Activated CD4-positive, alpha-beta T cell treated with anti-CD3 and anti-CD28 coated beads, Interleukin-2, amount 50 U/mL, for 4 hours (primary cell): Measurements from ENCODE around the gene SIVA1.

Experiments
- DNase-seq, 2 experiments: peaks; one replicate each; pipeline ENCODE4 v3.0.0-alpha.2; 2020

Gene SIVA1

GRCh38 chr14:104771918-104772706, 19.2 kb downstream of the SIVA1 start:
- DNase-seq, result no peak

DNA sequence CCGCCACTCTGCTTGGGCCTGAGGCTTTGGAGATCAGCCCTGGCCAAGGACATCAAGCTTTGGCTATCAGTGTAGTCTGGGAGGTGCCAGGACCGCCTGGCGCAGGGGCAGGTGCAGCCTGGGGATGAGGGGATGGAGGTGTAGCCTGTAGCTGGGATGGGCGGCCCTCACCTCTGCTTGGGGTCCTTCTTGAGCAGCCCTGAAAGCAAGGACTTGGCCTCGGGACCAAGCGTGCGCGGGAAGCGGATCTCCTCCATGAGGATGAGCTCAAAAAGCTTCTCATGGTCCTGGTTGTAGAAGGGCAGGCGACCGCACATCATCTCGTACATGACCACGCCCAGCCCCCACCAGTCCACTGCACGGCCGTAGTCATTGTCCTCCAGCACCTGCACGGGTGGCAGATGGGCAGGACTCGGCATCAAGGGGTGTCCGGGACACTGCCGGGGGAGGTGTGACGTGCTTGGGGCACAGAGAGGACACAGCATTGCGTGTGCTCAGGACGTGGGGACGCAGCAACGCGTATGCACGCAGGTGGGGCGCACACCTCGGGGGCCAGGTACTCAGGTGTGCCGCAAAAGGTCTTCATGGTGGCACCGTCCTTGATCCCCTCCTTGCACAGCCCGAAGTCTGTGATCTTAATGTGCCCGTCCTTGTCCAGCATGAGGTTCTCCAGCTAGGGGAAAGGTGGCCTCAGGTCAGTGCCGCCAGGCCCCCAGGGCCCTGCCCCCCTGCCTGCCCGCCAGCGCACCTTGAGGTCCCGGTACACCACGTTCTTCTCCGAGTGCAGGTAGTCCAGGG, 20.0 kb downstream of the SIVA1 start:
- DNase-seq, result no peak

DNA sequence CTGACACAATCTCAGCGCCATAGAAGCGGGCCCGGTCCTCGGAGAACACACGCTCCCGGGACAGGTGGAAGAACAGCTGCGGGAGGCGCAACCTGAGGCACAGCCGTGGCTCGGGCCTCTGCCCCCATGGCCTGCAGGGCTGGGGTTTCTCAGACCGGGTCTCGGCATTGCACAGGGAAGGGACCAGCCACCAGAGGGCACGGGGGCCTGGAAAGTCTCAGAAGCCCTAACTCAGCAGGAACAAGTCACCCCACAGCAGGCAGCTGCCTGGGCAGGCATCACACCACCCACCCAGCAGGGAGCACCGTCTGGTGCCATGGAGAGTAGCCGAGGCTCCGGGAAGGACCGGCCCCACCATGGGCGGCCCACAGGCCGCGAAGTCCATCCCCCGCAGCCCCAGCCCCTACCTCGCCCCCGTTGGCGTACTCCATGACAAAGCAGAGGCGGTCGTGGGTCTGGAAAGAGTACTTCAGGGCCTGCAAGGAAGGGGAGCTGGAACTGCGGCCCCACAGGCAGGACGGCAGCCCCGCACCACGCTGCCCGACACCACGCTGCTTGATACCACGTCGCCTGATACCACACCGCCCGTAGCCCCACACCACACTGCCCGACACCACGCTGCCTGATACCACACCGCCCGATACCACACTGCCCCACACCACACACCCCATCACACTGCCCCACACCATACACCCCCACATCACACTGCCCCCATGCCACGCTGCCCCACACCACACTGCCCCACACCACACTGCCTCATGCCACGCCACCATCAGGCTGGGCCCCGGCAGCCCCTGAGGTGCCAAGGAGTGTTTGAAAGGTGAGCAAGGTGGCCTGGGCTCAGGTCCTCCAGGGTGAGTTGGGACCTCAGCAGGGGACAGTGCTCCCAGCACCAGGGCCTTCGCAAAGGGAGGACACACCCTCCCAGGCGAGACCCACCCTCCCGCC, 20.8 kb downstream of the SIVA1 start:
- no peak for DNase-seq

- no peak for DNase-seq
Observed at GRCh38 chr14:104774453-104775072, 21.6 kb downstream of the SIVA1 start.

DNA sequence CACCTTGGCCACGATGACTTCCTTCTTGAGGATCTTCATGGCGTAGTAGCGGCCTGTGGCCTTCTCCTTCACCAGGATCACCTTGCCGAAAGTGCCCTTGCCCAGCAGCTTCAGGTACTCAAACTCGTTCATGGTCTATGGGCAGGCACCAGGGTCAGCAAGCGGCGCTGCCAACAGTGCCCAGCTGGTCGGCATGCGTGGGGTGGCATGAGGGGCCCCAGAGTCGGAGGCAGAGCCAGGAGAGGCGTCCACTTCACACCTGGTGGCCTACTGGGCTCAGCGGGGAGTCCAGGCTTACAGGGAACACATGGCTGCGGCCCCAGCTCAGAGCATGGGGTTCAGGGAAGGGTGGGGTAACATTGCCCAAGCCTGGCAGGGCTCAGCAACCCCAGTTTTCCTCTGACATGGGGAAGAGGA, 22.1 kb downstream of the SIVA1 start:
- no peak for DNase-seq

DNA sequence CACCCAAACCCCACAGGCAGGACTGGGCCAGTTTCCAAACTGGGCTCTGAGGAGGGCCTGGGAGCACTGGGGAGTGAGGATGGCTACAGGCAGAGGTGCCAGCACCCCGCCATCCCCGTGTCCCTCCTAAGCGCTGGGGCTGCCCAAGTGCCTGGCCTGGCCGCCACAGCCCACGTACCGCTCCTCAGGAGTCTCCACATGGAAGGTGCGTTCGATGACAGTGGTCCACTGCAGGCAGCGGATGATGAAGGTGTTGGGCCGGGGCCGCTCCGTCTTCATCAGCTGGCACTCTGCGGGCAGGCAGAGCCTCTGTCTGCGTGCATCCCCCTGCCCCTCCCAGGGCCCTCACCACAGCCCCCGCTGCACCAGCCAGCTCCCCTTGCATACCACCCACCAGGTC, 23.5 kb downstream of the SIVA1 start:
- no peak for DNase-seq

DNA sequence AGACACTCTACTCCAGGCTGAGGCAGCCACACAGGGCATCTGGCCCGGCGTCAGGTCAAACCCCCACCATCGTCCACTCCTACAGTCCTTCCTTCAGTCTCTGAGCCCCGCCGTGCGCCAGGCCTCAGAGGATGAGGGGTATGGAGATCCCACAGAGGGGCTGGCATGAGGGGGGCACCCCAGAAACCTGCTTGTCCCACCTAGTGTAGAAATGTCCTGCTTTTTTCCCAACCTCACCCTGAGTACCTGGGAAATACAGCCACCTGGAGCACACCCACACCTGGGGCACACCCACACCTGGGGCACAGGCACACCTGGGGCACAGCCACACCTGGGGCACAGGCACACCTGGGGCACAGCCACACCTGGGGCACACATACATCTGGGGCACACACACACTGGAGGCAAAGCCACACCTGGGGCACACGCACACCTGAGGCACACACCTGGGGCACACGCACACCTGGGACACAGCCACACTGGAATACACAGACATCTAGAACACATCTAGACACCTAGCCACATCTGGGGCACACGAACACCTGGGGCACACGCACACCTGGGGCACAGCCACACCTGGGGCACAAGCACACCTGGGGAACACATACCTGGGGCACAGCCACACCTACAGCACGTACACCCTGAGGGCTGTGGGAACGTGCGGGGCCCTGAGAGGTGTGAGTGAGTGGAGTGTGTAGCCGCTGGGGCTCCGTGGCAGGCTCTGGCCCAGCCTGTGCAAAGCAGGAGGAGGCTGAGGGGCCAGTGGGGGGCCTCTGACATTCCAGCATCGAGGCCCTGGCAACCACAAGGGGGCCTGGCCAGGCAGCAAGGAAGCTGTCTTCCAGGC, 24.2 kb downstream of the SIVA1 start:
- DNase-seq, result no peak

DNA sequence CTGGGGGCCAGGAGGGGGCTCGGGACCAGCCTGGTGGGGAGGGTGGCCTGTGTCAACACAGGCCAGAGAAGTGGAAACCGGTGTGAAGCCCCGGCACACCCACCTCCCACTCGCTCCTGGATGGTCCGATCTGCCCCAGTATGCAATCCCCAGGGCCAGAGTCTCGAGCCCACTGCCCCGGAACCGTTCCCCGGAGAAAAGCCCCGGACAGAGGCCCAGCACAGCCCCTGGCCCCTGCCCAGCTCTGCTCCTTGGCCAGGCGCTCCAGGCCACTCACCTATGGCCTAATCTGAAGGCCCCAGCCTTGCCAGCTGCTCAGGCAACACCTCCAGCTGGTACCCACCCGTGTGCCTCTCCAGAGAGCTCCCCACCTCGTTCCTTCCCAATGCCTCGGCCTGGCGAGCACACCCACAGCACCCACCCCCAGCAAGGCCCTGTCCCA, 24.9 kb downstream of the SIVA1 start:
- no peak for DNase-seq

- DNase-seq, result no peak
Observed at GRCh38 chr14:104778694-104779331, 25.9 kb downstream of the SIVA1 start.

DNA sequence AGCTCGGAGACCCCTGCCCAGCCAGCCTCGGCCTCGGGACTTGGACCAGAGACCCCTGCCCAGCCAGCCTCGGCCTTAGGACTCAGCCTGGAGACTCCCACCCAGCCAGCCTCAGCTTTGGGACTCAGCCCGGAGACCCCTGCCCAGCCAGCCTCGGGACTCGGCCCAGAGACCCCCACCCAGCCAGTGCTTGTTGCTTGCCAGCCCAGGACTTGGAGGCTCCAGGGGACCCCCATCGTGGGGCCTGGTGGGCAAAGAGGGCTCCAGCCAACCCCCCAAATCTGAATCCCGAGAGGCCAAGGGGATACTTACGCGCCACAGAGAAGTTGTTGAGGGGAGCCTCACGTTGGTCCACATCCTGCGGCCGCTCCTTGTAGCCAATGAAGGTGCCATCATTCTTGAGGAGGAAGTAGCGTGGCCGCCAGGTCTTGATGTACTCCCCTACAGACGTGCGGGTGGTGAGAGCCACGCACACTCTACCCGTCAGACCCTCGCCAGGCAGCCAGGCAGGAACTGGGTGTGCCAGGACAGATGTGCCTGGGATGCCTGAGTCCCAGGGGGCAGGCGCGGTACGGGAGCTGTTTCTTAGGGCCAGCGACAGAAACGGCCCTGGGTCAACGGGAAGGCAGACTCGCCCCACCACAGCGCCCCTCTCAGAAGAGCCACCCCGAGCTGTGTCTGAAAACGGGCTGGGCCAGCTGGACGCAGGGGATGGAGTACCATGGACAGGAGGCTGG, 27.0 kb downstream of the SIVA1 start:
- DNase-seq, result no peak

- no peak for DNase-seq
Observed at GRCh38 chr14:104780513-104781030, 27.6 kb downstream of the SIVA1 start.

GRCh38 chr14:104781271-104782077, 28.5 kb downstream of the SIVA1 start:
- DNase-seq, result no peak

GRCh38 chr14:104782086-104782807, 29.3 kb downstream of the SIVA1 start:
- no peak for DNase-seq

DNA sequence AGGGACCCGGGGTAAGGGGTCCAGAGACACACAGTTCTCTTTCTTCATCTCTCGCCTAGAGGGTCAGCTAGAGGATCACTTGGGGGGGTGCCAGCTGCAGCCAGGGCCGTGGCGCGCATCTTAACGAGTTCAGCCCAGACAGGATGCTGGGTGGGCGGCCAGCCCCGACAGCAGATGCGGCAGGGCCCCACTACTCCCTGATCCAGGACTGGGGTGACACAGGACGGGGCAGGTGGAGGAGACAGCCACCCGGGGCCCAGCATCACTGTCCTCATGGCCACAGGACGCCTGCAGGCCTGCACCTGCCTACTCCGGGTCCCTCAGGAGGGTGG, 29.8 kb downstream of the SIVA1 start:
- no peak for DNase-seq

DNA sequence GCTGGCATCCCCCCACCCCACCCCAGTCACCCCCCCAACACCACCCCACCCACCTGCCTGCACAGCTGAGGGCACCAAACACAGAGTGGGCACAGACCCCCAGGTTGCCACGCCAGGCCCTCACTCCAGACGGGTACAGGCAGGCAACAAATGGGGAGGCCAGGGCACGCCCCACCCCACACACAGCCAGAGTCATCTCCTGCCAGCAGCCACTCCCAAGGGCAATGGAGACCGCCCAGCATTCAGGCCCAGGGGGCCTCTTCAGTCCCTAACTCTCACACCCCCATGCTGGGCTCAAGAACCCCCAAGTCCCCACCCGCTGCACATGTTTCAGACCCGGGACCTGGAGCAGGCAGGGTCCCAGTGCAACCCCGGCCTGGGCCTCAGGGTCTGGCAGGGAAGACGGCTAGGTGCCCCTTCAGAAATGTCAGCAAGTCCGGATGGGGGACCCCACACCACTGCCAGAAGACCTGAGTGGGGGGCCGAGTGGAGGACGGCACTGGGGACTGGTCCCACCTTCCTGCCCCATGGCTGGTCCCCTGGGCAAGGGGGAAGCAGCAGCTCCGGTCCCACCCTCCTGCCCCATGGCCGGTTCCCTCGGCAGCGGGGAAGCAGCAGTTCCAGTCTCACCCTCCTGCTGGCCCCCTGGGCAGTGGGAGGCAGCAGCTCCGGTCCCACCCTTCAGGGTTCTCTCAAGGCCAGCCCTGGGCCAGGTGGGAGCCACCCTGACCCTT, 30.7 kb downstream of the SIVA1 start:
- no peak for DNase-seq

- no peak for DNase-seq
Observed at GRCh38 chr14:104784218-104784568, 31.2 kb downstream of the SIVA1 start.

DNA sequence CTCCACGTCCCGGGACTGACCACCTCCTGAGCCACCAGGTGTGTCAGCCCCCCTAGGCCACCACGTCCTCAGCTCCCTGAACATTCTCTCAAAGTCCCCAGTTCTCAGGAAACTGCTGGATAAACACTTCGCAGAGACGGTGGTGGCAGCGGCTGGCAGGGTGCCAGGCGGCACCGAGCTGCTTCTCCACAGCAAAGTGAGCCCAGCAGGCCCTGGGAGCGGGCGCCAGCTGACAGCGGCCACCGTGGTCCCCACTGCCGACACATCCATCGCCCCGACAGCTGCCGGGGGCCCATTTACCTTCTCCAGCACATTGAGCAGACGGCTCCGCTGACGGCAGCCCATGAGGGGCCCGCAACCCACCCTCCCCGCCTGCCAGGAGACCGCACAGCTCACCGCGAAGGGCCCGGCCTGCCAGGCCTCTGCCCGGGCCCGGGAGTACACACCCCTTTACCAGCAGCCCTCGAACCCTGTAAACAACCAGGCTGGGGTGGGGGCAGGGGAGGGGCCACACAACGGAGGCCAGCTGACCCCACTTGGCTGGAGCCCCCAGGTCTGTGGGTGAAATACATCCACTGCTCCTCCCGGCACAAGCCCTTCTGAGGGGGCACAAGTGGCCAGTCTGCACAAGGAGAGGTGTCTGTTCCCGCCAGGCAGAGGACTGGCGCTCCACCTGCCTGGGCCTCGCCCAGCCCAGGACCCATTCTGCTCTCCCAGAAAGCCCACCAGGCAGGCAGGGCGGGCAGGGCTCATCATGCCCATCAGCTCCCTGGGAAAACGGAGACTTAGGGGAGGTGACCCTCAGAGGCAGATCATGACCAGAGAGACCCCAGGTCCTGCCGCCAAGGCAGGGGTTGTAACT, 32.1 kb downstream of the SIVA1 start:
- DNase-seq, result no peak
